ENCODE measurements around the gene HCK.

DNA sequence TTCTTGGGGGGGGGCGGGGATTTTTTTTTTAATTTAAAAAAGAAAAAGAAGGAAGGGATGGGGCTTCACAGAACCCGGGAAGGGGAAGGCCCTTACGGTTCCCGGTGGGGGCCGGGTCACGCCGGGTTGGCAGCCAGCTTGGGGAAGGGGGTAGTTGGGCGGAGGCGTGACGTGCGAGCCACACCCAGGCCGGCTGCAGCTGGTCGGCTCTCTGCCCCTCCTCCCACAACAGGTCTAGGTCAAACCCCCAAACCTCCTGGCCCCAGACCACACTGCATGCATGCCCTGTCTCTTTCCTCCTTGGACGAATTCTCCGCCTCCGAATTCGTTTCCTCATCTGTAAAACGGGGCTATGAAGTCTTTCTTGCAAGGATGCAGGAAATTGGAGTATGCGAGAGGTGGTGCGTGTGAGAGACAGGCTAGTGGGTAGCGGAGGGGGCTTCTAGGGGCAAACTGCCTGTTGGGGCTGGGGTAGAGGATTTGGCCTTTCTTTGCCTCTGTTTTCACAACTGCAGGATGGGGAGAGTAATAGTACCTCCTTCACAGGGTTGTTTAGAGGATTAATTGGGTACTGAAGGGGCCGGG is 828 bp downstream of the HCK start:
- no peak for TF ChIP-seq POLR2AphosphoS5 (IDR thresholded peaks at IDR 0.05; ENCODE audit: borderline replicate concordance, low read depth, low read length)
- TF ChIP-seq EZH2 (IDR thresholded peaks at IDR 0.05): no peak
- no peak for TF ChIP-seq FOXP2 (optimal IDR thresholded peaks at IDR 0.05; ENCODE audit: control extremely low read depth, extremely low read length, insufficient read depth)
